GM19397 (cell line): ENCODE data around the gene AP2S1.
A peak's percentile ranks its signal among the peaks of the same experiment; 100 is the strongest.
"Not testable (repeated sequence)": the region's sequence is repeated elsewhere in the genome, so short reads cannot be mapped to it uniquely, and the experiment has no call there.

Source experiments
- ATAC-seq: cut with Tn5 transposase; IDR thresholded peaks from one replicate; pipeline ENCODE4 v1.9.1; 2021; ENCODE audit warnings: mild to moderate bottlenecking, moderate library complexity; ENCODE audit not compliant: unreplicated experiment

Gene AP2S1

DNA sequence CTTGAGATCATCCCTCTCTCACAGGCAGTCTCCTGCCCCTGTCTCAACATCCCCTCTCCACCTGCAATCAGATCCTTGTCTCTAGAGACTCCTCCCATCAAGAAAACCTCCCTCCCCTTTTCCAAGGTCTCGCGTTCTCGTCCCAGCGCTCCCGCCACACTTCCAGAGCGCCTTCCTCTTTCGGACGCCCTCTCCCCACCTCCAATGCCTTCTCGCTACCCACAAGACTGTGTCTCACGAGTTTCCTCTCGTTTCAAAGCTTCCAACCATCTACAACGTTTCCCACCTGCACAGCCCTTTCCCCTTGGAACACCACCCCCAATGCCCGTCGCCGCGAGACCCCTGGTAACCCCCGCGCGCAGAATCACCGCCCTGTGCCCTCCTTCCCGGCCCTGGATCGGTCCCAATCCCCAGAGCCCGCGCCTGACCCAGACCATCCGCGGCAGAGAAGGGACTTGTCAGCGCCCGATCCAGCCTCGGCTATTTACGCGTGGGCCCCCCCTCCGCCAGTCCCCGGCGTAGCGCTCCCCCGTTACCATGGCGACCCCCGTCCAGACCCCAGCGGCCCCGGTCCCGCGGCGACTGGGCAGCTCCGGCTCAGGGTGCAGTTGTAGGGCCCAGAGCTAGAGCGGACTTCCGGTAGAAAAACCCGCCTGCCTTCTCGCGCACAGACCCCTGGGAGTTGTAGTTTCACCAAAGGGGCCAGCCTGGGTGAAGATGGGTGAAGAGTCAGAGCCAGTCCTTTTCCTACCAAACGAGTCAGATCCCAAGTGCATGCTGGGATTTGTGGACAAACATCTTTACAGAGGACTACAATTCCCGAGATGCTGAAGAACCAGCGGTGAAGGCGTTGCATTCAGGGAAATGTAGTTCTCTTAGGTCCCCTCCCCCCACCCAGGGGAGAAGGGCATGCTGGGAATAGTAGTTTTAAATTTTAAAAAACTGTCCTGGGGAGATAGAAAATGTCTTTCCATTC, at the start of gene AP2S1:
TSS of gene AP2S1 (minus strand) at position 619 of the 976 bp plus-strand sequence. CDS start at position 539, 80 bp downstream.
- peak; percentile 95 for ATAC-seq

DNA sequence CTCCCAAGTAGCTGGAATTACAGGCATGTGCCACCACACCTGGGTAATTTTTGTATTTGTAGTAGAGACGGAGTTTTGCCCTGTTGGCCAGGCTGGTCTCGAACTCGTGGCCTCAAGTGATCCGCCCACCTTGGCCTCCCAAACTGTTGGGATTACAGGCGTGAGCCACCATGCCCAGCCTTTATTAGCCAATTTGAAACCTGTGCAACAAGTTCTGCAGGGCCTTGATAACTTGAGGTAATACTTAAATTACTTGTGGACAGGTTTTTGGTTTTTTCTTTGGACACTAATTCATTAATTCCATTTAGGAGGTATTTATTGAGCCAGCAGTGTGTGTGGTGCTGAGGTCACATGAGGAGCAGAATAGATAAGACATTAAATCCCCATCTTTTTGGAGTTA, 49.7 kb upstream of the AP2S1 start:
- ATAC-seq: no peak

DNA sequence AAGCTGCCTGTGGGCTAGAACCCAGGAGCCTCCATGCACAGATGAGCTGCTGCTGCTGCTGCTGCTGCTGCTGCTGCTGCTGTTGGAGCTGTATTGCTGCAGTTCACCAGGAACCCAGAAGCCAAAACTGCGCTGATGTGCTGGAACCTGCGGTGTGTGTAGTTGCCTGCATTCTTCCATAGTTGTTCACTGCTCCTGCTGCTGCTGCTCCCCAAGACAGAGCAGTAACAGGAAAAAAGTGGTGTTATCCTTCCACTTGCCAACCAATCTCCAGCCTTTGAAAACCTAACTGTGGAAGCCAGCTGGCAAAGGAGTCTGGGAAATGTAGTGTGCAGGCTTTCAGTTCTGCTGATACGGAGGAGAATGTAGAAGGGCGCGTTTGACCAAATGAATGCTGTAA, 48.1 kb upstream of the AP2S1 start:
- ATAC-seq: no peak

DNA sequence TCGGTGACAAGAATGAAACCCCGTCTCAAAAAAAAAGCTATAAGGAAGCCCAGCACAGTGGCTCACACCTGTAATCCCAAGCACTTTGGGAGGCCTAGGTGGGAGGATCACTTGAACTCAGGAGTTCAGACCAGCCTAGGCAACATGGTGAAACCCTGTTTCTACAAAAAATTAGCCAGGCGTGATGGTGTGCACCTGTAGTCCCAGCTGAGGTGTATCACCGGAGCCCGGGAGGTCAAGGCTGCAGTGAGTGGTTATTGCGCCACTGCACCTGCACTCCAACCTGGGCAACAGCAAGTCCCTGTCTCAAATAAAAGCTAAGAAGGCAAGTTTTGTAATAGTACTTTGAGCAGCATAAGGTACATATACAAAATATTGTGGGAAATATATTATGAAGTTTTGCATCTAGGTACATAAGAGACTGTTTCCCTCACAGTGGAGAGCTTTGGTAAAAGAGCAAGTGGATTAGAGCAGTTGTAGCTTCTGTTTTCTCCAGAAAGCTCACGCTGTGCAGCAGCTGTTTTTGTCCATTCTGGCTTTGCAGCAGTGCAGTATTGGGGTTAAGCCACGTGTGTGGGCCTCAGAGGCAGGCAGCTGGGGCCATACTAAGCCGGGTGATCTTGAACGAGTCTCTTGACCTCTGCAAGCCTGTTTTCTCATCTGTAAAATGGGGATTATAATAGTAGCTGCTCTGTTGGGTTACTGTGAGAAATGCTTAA, 45.6 kb upstream of the AP2S1 start:
- ATAC-seq: no peak

DNA sequence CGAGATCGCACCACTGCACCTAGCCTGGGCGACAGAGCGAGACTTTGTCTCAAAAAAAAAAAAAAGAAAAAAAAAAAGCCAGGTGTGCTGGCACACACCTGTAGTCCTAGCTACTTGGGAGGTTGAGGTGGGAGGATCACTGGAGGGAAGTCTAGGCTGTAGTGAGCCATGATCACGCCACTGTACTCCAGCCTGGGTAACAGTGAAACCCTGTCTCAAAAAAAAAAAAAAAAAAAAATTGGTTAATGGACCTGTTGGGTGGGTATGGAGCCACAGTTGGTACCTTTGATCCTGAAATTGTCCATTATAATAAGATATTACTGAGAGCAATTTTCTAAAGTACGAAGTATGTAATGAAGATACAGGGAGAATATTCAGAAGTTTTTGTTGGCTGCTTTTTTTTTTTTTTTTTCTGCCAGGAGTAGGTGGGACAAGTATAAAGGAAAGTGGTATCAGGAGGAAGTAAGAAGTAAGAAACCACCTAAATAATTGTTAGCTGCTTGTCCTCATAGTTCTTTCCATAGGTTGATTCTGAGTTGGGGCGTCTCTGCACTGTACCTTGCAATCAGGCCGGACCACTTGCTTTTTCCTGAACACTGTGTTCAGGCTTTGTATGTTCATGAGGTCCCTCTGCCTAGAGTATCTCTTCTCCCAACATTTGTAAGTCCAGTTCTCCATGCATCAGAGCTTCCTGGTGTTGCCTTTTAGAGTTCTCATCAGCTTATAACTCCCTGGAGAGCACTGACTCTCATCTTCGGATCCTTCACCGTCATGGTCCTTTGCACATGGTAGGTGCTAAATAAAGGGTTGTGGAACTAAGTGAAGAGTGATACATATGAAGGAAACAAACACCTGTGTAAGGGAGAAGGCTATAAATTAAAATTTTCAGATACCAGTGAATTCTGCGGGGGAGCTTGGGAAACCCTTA, 41.9 kb upstream of the AP2S1 start:
- no peak for ATAC-seq

DNA sequence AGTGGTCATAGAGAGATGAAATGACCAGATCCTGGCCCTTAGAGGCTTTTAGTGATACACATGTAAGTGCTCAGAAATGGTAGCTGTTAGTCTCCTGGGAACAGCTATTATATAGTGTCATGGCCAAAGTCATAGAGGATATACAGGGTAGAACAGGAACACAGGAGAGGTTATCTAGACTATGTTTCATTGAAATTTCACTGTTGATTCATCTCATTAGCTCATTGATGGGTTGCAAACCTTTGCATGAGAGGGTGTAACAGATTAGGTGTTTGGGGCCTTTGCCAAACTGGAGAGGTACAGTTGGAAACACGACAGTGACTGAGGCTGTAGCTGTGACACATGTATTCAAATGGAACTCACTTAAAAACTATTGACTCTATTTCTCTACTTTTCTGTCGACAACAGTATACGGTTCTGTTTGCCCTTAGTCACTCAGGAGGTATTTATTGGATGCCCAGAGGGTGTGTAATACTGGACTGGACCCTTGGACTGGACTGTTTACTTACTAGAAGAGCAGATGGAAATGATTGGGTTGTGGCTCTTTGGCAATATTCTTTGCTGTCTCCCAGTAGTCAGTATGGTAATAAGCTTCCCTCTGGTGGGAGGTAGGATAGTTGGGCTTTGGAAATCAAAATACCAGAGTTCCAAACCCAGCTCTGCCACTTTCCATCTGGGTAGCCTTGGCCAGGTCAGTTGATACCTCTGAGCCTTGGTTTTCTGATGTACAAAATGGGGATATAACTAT, 40.0 kb upstream of the AP2S1 start:
- no peak for ATAC-seq

DNA sequence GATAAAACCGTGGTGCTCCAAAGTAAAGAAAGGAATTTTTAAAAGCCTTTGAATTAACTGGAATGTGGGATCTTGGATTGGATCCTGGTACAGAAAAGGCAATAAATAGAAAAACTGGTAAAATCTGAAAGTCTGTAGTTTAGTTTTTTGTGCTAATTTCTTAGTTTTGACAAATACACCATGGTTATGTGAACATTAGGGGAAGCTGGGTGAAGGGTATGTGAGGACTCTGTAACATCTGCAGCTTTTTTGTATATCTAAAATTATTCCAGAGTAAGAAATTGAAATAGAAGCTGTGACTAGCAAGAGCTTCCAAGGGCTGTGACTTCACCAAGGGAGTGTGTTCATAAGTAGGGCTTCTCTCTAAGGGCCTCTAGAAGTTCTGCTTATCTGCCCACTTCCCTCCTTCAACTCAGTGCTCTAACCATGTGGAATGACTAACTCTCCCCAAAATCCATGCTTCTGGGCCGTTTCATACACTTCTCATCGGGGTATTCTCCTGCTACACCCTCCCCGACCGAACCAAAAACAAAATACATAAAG, 36.7 kb upstream of the AP2S1 start:
- no peak for ATAC-seq

DNA sequence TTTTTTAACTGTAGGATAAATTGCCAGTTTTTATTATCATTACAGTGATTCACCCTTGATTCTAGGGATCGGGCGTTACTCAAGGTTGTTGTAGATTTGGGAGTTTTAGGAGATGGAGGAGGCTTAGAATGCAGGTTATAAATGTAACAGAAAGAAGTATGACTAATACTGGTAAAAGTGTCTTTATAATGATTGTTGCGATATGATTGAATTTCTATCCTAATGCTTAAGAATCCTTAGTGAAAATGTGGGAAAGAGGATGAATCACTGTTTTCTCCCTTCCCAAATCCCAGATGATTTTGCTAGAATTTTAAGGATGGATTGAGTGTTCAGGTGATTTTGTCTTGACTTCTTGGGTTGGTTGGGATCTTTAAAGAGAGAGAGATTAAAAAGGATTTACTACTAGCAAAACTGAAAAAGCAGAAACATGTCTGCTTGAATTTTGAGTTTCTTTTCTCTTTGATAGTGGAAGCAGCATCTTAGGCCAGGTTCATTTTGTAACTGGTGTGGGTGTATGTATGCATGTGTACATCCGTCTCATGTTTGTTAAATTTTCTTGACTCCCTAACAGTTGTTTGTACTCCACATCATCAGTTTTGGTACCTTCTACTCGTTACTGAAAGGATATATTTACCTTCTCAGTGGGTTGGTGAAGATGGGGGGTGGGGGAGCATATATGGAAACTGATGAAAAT, 36.0 kb upstream of the AP2S1 start:
- no peak for ATAC-seq

DNA sequence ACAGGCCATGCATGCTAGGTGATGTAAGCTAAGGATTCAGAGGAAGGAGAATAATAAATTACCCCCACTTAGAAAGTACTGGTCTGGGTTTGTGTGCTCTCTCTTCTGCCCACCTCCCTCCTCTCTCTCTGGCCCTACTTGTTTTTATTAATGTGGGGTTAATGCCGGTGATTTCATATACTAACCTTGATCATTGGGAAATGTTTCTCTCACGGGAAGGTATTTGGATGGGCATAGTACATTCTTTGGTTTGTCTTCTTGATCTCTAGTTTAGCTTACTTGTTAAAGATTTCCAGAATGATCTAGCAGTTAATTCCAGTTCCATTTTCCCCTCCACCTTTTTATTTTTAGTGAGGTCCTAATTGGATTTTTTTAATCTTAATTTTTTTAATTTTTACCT, 34.8 kb upstream of the AP2S1 start:
- no peak for ATAC-seq

DNA sequence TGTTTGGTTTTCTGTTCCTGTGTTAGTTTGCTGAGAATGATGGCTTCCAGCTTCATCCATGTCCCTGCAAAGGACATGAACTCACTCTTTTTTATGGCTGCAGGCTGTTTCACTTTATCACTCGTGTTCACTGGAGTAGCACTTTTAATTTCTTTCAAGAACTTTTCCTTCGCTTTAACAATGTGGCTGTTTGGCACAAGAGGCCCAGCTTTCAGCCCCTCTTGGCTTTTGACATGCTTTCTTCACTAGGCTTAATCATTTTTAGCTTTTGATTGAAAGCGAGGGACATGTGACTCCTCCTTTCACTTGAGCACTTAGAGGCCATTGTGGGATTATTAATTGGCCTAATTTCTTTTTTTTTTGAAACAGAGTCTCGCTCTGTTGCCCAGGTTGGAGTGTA, 32.1 kb upstream of the AP2S1 start:
- not testable (repeated sequence) for ATAC-seq

DNA sequence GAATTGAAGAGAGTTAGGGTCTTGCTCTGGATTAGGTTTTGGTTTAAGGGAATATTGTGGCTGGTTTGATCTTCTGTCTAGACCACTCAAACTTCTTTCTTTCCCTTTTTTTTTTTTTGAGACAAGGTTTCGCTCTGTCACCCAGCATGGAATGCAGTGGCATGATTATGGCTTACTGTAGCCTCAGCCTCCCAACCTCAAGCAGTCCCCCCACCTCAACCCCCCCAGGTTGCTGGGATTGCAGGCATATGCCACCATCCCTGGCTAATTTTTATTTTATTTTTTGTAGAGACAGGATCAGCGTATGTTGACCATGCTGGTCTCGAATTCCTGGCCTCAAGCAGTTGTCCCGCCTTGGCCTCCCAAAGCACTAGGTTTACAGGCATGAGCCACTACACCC, 31.4 kb upstream of the AP2S1 start:
- no peak for ATAC-seq

DNA sequence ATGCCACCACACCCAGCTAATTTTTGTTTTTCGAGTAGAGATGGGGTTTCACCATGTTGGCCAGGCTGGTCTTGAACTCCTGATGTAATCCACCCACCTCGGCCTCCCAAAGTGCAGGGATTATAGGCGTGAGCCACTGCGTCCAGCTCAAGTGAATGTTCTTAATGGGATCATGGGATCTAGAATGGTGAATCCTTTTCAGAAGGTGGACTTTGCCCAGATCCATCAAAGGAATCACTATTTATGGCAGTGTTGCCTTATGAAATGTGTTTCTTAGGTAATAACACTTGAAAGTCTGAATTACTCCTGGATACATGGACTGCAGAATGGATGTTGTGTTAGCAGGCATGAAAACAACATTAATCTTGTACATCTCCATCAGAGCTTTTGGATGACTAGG, 30.4 kb upstream of the AP2S1 start:
- no peak for ATAC-seq

DNA sequence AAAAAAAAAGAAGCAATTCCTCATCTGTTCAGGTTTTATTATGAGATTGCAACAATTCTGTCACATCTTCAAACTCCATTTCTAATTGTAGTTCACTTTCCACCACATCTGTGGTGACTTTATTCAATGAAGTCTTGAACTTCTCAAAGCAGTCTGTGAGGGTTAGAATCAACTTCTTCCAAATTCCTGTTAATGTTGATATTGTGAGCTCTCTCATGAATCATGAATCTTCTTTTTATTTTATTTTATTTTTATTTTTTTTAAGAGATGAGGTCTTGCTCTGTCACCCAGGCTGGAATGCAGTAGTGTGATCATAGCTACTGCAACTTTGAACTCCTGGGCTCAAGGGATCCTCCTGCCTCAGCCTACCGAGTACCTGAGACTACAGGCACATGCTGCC, 29.8 kb upstream of the AP2S1 start:
- ATAC-seq: no peak

DNA sequence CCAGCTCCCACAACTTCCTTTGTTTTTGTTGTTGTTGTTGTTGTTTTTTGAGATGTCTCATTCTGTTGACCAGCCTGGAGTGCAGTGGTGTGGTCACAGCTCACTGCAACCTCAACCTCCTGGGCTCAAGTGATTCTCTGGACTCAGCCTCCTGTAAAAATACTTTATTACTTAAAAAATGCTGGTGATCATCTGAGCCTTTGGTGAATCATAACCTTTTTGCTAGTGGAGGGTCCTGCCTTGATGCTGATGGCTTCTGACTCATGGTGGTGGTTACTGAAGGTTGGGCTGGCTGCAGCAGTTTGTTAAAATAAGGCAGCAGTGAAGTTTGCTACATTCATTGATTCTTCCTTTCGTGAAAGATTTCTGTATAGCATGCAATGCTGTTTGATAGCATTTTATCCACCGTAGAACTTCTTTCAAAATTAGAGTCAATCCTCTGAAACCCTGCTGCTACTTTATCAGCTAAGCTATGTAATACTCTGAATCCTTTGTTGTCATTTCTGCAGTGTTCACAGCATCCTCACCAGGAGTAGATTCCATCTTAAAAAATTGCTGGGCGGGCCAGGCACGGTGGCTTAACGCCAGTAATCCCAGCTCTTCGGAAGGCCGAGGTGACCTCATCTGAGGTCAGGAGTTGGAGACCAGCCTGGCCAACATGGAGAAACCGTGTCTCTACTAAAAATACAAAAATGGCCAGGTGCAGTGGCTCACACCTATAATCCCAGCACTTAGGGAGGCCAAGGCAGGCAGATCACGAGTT, 28.1 kb upstream of the AP2S1 start:
- no peak for ATAC-seq

DNA sequence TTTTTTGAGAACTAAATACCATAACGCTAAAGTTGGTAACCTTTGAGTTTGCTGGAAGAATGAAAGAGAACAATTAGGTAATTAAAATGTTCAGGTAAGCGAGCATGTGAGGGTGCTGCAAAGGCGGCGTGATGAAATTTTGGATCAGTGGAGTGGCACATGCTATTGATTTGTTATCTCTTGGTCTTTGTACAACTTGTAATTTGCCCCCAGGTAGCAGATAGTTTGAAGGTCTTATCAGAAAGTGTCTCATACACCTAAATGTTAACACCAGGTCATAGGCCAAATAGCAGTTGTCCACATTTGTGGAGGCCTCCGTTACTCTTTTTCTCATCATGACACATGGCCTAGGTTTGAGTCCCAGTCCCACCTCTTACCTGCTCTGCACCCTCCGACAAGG, 25.0 kb upstream of the AP2S1 start:
- ATAC-seq: no peak

DNA sequence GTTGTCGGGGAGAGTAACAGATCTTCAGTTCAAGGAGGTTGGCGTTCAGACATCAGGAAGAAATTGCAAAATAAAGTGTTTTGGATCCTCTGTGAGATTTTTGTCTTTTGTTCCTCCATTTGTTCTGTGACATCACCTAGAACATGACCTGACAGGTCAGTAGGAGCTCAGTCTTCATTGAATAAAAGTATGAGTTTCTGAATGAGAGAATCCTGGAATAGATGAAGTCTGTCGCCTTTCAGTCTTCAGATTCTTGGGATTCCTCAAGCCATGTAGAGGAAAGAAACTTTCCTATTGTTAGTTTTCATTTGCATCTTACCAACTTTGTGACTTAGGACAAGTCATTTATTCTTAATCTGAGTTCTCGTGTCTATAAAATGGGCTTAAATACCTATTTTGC, 24.6 kb upstream of the AP2S1 start:
- no peak for ATAC-seq

DNA sequence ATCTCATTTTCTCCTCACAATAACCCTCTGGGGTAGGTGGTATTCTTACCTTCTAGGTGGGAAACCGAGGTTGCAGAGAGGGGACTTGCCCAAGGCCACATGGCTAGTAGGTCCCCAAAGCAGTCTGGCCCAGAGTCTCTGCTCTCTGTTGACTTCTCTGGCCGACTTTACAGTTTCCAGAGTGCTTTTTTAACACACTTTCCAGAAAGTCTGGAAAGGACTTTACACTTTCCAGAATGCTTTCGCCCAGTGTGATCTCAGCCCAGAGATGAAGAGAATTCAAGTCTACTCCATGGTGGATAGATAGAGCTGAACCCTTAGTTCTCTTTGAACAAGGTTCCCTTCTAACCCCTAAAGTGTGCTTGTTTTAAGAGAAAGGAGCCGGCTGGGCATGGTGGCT, 22.3 kb upstream of the AP2S1 start:
- ATAC-seq: no peak

DNA sequence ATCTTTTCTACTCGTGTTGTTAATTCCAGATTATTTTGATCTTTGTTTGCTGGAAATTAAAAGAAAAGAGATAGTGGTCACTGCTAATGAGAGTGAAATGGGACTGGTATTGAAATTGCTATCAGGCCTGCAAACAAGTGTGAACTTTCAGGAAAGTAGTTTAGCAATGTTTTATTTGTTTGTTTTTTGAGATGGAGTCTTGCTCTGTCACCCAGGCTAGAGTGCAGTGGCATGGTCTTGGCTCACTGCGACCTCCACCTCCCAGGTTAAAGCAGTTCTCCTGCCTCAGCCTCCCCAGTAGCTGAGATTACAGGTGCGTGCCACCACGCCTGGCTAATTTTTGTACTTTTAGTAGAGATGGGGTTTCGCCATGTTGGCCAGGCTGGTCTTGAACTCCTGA, 20.5 kb upstream of the AP2S1 start:
- not testable (repeated sequence) for ATAC-seq
